Measurements from ENCODE around the gene NFATC2IP.
A peak's percentile ranks its signal among the peaks of the same experiment; 100 is the strongest.

NFATC2IP gene

DNA sequence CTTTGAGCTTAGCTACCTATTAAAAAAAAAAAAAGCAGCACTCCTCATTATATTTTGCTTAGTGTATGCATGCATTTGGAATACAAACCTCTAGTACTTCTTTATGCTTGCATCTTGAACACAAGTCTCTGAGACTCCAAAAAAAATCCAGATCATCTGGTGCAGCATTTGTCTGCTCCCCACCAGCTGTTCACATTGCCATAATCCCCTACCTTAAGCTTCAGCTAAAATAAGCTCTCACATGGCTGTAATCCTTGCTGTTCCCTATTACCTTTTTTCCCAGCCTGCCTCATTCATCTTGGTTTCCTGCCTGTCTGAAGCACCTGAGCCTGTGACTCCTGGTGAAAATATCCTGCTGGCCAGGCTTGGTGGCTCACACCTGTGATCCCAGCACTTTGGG is 7.5 kb upstream of the NFATC2IP start:
- TF ChIP-seq, protein P1, sequence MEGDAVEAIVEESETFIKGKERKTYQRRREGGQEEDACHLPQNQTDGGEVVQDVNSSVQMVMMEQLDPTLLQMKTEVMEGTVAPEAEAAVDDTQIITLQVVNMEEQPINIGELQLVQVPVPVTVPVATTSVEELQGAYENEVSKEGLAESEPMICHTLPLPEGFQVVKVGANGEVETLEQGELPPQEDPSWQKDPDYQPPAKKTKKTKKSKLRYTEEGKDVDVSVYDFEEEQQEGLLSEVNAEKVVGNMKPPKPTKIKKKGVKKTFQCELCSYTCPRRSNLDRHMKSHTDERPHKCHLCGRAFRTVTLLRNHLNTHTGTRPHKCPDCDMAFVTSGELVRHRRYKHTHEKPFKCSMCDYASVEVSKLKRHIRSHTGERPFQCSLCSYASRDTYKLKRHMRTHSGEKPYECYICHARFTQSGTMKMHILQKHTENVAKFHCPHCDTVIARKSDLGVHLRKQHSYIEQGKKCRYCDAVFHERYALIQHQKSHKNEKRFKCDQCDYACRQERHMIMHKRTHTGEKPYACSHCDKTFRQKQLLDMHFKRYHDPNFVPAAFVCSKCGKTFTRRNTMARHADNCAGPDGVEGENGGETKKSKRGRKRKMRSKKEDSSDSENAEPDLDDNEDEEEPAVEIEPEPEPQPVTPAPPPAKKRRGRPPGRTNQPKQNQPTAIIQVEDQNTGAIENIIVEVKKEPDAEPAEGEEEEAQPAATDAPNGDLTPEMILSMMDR (conservative IDR thresholded peaks at IDR 0.05; ENCODE audit: control insufficient read depth, insufficient read depth, low read depth, low read length) = no peak
- no peak for DNase-seq (ENCODE audit: low read depth)
- H3K4me3 ChIP-seq (ENCODE audit: control insufficient read depth, low read depth, low read length) = no peak overlapping the region

DNA sequence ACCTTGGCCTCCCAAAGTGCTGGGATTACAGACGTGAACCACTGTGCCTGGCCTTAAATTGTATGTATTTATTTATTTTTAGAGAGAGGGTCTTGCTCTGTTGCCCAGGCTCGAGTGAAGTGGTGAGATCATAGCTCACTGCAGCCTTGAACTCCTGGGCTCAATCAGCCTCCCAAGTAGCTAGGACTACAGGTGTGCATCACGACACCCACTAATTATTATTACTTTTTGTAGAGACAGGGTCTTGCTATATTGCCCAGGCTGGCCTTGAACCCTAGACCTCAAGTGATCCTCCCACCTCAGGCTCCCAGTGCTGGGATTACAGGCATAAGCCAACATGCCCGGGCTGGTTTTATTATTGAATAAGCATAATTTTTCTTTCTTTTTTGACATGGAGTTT is 4.1 kb upstream of the NFATC2IP start:
- TF ChIP-seq, protein P1 (conservative IDR thresholded peaks at IDR 0.05; ENCODE audit: control insufficient read depth, insufficient read depth, low read depth, low read length) = no peak
- H3K4me3 ChIP-seq (ENCODE audit: control insufficient read depth, low read depth, low read length) = no peak overlapping the region
- no peak for DNase-seq (ENCODE audit: low read depth)

DNA sequence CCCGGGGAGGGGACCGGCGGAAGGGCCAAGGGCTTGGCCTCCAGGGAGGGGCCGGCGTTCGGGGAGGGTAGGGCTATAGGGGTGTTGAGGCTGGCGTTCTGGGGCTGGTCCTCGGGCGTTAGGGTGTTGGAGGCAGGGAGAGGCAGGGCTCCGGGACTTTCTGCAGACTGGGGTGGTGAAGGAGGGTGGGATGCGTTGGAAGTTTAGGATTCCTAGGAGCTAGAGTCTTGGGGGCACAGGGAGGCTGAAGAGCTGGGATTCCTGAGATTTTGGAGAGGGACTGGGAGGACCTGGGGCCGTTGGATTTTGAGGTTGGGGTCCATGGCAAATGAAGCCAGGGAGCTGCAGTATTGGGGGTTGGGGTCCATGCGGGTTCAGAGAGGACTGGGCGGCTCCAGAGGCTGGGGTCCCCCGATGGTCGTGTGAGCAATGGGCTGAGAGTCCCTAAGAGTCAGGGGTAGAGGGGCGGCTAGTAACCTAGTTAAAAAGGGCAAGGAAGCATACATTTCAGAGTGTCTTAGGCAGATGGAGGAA is 740 bp downstream of the NFATC2IP start:
- peak overlapping the region; percentile 81 for H3K4me3 ChIP-seq (ENCODE audit: control insufficient read depth, low read depth, low read length)
- TF ChIP-seq, protein P1 (conservative IDR thresholded peaks at IDR 0.05; ENCODE audit: control insufficient read depth, insufficient read depth, low read depth, low read length) = no peak
- no peak for DNase-seq (ENCODE audit: low read depth)

DNA sequence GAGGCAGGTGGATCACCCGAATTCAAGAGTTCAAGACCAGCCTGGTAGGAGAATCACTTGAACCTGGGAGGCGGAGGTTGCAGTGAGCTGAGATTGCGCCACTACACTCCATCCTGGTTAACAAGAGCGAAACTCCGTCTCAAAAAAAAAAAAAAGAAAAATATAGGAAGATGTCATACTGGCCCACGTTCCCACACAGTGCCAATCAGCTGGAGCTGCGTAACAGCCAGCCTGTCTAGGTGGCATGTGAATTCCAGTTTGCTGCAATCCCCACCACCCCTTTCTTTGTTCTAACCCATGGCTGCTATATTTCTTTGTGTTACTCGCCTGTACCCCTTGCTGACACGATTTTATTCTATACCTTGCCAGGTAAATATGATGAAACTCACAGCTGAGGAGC is 7.5 kb downstream of the NFATC2IP start:
- no peak overlapping the region for H3K4me3 ChIP-seq (ENCODE audit: control insufficient read depth, low read depth, low read length)
- TF ChIP-seq, protein P1 (conservative IDR thresholded peaks at IDR 0.05; ENCODE audit: control insufficient read depth, insufficient read depth, low read depth, low read length) = no peak
- DNase-seq (ENCODE audit: low read depth) = no peak

DNA sequence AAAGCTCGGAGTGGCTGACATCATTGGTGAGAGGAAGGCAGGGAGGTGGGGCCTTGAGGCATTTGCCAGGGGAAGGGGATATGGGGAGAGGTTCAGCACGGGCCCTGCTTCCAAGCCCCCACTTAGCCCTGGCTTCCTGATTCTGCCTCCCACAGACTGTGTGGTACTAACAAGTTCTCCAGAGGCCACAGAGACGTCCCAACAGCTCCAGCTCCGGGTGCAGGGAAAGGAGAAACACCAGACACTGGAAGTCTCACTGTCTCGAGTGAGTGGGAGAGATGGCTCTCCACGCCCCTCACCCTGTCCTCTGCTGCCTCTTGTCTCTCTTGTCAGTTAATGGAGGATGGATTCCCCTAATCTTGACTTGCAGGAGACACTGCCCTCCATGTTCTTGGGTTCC is 8.1 kb downstream of the NFATC2IP start:
- TF ChIP-seq, protein P1 (conservative IDR thresholded peaks at IDR 0.05; ENCODE audit: control insufficient read depth, insufficient read depth, low read depth, low read length) = no peak
- no peak overlapping the region for H3K4me3 ChIP-seq (ENCODE audit: control insufficient read depth, low read depth, low read length)
- no peak for DNase-seq (ENCODE audit: low read depth)

DNA sequence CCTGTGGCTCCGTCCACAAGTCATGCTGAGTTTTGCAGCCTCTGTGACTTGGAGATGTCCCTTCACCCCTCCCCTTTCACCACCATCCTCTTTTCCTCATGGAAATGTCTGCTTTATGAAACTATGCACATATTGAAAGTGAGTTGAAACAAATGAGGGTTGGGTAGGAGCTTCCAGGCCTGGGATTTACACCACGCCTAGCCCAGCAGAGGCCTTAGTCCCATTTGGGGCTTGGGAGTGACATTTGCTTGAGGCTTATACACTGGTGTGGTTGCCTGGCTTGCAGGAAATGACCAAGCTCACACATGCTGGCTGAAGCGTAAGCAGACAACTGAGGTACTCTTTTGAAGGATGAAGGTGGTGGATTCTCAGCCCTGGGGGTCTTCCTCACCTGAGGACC is 13.3 kb downstream of the NFATC2IP start:
- H3K4me3 ChIP-seq (ENCODE audit: control insufficient read depth, low read depth, low read length) = no peak overlapping the region
- TF ChIP-seq, protein P1 (conservative IDR thresholded peaks at IDR 0.05; ENCODE audit: control insufficient read depth, insufficient read depth, low read depth, low read length) = no peak
- DNase-seq (ENCODE audit: low read depth) = no peak

DNA sequence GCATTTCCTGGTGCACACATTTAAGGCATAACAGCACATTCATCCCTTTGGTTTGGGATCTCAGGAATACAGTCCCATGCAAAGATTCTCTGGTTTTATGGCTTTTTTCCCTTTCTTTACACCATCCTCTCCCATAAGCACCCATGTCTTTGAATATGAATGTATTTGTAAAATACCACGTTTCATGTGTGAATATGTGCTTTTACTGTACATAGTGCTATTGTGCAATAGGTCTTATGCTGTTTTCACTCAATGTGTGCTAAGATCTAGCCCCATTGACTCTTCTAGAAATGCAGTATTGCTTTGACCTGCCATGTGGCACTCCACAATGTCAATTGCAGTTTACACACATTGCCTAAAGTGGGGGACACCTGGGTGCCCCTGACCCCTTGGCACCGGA is 13.8 kb downstream of the NFATC2IP start:
- no peak for DNase-seq (ENCODE audit: low read depth)
- no peak overlapping the region for H3K4me3 ChIP-seq (ENCODE audit: control insufficient read depth, low read depth, low read length)
- TF ChIP-seq, protein P1 (conservative IDR thresholded peaks at IDR 0.05; ENCODE audit: control insufficient read depth, insufficient read depth, low read depth, low read length) = no peak
